ENCODE results near the gene POLA1.

The POLA1 gene

GRCh38 chrX:25016938-25017598, 323.4 kb downstream of the POLA1 start:
- Histone ChIP-seq H3K27me3 (ENCODE audit: insufficient read depth, low read length, poor library complexity) (peaks cover 46% of the 10 kb centered on the region), H3K4ac (ENCODE audit: low read depth, low read length) (no peak overlapping the region), H3K79me1 (ENCODE audit: low read length) (no peaks in the 10 kb centered on the region), H3K4me1 (ENCODE audit: control insufficient read depth, low read depth, low read length) (no peaks in the 10 kb centered on the region), H4K5ac (ENCODE audit: low read length) (no peak overlapping the region), H3K56ac (ENCODE audit: low read length) (no peak overlapping the region), H3K79me2 (ENCODE audit: control insufficient read depth, insufficient read depth, low read length) (no peaks in the 10 kb centered on the region), H3K36me3 (ENCODE audit: control insufficient read depth, insufficient read depth, low read length) (no peaks in the 10 kb centered on the region), H2BK15ac (replicated peaks; ENCODE audit: low read depth) (no peak overlapping the region), H3K18ac (ENCODE audit: low read length) (no peak overlapping the region), H2AK5ac (ENCODE audit: low read length) (no peak overlapping the region), H3K4me3 (ENCODE audit: low read length) (no peak overlapping the region), H2BK5ac (ENCODE audit: low read length) (no peak overlapping the region), H3K27ac (ENCODE audit: low read depth, low read length) (no peak overlapping the region), H3K9ac (ENCODE audit: low read length) (no peak overlapping the region), H3K4me2 (ENCODE audit: low read length) (no peak overlapping the region), H4K8ac (ENCODE audit: low read depth, low read length) (no peak overlapping the region), H3K23ac (ENCODE audit: low read length) (no peak overlapping the region), H2BK120ac (ENCODE audit: low read depth, low read length) (no peak overlapping the region)
- no CpG with 5 or more reads among the region's 17 CpGs for WGBS (ENCODE audit: extremely low coverage, insufficient coverage, low lambda C conversion rate)
- DNase-seq = peak; percentile 39

GRCh38 chrX:25017667-25018247, 324.0 kb downstream of the POLA1 start:
- peak overlapping the region; percentile 5 for H3K18ac ChIP-seq (ENCODE audit: low read length)
- no peak overlapping the region for H3K4ac ChIP-seq (ENCODE audit: low read depth, low read length)
- no peak overlapping the region for H4K8ac ChIP-seq (ENCODE audit: low read depth, low read length)
- no peaks in the 10 kb centered on the region for H3K79me2 ChIP-seq (ENCODE audit: control insufficient read depth, insufficient read depth, low read length)
- no CpG with 5 or more reads among the region's 32 CpGs for WGBS (ENCODE audit: extremely low coverage, insufficient coverage, low lambda C conversion rate)
- no peaks in the 10 kb centered on the region for H3K4me1 ChIP-seq (ENCODE audit: control insufficient read depth, low read depth, low read length)
- no peak overlapping the region for H3K56ac ChIP-seq (ENCODE audit: low read length)
- no peak overlapping the region for H3K4me3 ChIP-seq (ENCODE audit: low read length)
- no peak overlapping the region for H3K4me2 ChIP-seq (ENCODE audit: low read length)
- no peak overlapping the region for H2AK5ac ChIP-seq (ENCODE audit: low read length)
- H3K36me3 ChIP-seq (ENCODE audit: control insufficient read depth, insufficient read depth, low read length) = no peaks in the 10 kb centered on the region
- no peaks in the 10 kb centered on the region for H3K79me1 ChIP-seq (ENCODE audit: low read length)
- H2BK5ac ChIP-seq (ENCODE audit: low read length) = no peak overlapping the region
- H3K23ac ChIP-seq (ENCODE audit: low read length) = no peak overlapping the region
- no peak overlapping the region for H3K27ac ChIP-seq (ENCODE audit: low read depth, low read length)
- H4K5ac ChIP-seq (ENCODE audit: low read length) = no peak overlapping the region
- no peak overlapping the region for H2BK15ac ChIP-seq (replicated peaks; ENCODE audit: low read depth)
- H3K9ac ChIP-seq (ENCODE audit: low read length) = no peak overlapping the region
- peak; percentile 28 for DNase-seq
- peaks cover 48% of the 10 kb centered on the region for H3K27me3 ChIP-seq (ENCODE audit: insufficient read depth, low read length, poor library complexity)
- H2BK120ac ChIP-seq (ENCODE audit: low read depth, low read length) = no peak overlapping the region

DNA sequence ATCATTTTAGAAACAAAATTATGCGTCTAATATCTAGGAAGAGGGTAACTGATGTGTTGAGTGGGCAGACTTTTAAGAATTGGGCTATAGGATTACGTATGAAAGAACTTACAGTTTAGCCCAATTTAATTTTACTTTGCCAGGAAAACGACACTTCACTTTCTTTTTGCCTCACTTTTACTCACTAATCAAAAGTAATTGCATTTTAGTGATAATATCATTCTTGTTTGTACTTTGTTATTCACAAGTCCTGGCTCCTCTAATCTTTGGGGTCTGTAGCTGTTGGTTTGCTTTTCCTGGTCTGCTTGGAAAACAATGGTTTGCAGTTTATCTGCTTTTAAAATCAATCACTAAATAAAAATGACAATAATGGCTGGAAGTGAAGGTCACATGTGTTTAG, 325.0 kb downstream of the POLA1 start:
- Histone ChIP-seq H4K5ac (ENCODE audit: low read length) (no peak overlapping the region), H4K8ac (ENCODE audit: low read depth, low read length) (no peak overlapping the region), H3K4me2 (ENCODE audit: low read length) (no peak overlapping the region), H3K4me1 (ENCODE audit: control insufficient read depth, low read depth, low read length) (no peaks in the 10 kb centered on the region), H3K4ac (ENCODE audit: low read depth, low read length) (no peak overlapping the region), H2BK120ac (ENCODE audit: low read depth, low read length) (no peak overlapping the region), H3K23ac (ENCODE audit: low read length) (no peak overlapping the region), H3K56ac (ENCODE audit: low read length) (no peak overlapping the region), H3K36me3 (ENCODE audit: control insufficient read depth, insufficient read depth, low read length) (no peaks in the 10 kb centered on the region), H3K4me3 (ENCODE audit: low read length) (no peak overlapping the region), H3K18ac (ENCODE audit: low read length) (no peak overlapping the region), H2BK5ac (ENCODE audit: low read length) (no peak overlapping the region), H3K27me3 (ENCODE audit: insufficient read depth, low read length, poor library complexity) (peaks cover 47% of the 10 kb centered on the region), H3K79me1 (ENCODE audit: low read length) (no peaks in the 10 kb centered on the region), H2BK15ac (replicated peaks; ENCODE audit: low read depth) (no peak overlapping the region), H3K27ac (ENCODE audit: low read depth, low read length) (no peak overlapping the region), H2AK5ac (ENCODE audit: low read length) (no peak overlapping the region), H3K9ac (ENCODE audit: low read length) (no peak overlapping the region), H3K79me2 (ENCODE audit: control insufficient read depth, insufficient read depth, low read length) (no peaks in the 10 kb centered on the region)
- no peak for DNase-seq
- WGBS (ENCODE audit: extremely low coverage, insufficient coverage, low lambda C conversion rate) = no CpG with 5 or more reads among the region's 3 CpGs

- no peak overlapping the region for H2BK5ac ChIP-seq (ENCODE audit: low read length)
- no CpG with 5 or more reads among the region's 22 CpGs for WGBS (ENCODE audit: extremely low coverage, insufficient coverage, low lambda C conversion rate)
- H2BK120ac ChIP-seq (ENCODE audit: low read depth, low read length) = no peak overlapping the region
- H3K36me3 ChIP-seq (ENCODE audit: control insufficient read depth, insufficient read depth, low read length) = no peaks in the 10 kb centered on the region
- no peak overlapping the region for H3K56ac ChIP-seq (ENCODE audit: low read length)
- H3K23ac ChIP-seq (ENCODE audit: low read length) = no peak overlapping the region
- H3K79me1 ChIP-seq (ENCODE audit: low read length) = no peaks in the 10 kb centered on the region
- H3K9ac ChIP-seq (ENCODE audit: low read length) = no peak overlapping the region
- no peak overlapping the region for H4K8ac ChIP-seq (ENCODE audit: low read depth, low read length)
- H4K5ac ChIP-seq (ENCODE audit: low read length) = no peak overlapping the region
- peaks cover 39% of the 10 kb centered on the region for H3K27me3 ChIP-seq (ENCODE audit: insufficient read depth, low read length, poor library complexity)
- H2BK15ac ChIP-seq (replicated peaks; ENCODE audit: low read depth) = no peak overlapping the region
- H3K18ac ChIP-seq (ENCODE audit: low read length) = no peak overlapping the region
- H3K4me3 ChIP-seq (ENCODE audit: low read length) = no peak overlapping the region
- no peak overlapping the region for H2AK5ac ChIP-seq (ENCODE audit: low read length)
- no peak overlapping the region for H3K4me2 ChIP-seq (ENCODE audit: low read length)
- no peak overlapping the region for H3K27ac ChIP-seq (ENCODE audit: low read depth, low read length)
- DNase-seq = peak; percentile 21
- no peaks in the 10 kb centered on the region for H3K79me2 ChIP-seq (ENCODE audit: control insufficient read depth, insufficient read depth, low read length)
- no peak overlapping the region for H3K4ac ChIP-seq (ENCODE audit: low read depth, low read length)
- H3K4me1 ChIP-seq (ENCODE audit: control insufficient read depth, low read depth, low read length) = no peaks in the 10 kb centered on the region
Measured at GRCh38 chrX:25019707-25020390, 326.1 kb downstream of the POLA1 start.

DNA sequence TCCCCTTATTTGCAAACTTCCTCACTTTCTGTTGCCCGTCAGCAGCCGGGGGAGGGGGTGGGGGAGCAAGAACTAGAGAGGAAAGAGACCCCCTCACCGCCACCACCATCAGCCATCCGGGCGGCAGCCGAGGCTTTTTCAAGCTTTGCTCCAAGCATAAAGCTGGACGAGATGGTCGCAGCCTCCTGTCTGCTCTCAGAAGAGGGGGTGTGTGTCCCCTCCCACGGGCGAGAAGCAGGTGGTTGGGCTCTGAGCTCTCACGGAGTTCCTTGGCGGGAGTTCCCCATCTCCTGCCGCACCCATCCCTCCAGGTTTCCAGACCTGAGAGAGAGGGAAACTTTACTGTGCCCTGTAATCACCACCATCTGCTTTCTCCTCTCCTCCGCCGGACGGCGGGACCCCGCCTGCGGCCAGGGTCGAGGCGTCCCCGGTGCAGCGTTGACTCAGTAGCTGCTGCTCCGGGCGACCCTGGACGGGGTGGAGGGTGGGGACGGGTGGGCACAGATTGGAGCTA, 326.7 kb downstream of the POLA1 start:
- WGBS (ENCODE audit: extremely low coverage, insufficient coverage, low lambda C conversion rate) = no CpG with 5 or more reads among the region's 27 CpGs
- Histone ChIP-seq H3K27me3 (ENCODE audit: insufficient read depth, low read length, poor library complexity) (peaks cover 33% of the 10 kb centered on the region), H3K4me3 (ENCODE audit: low read length) (no peak overlapping the region)

More for the DNA sequence above, 326.7 kb downstream of the POLA1 start:
- no peak overlapping the region for H3K23ac ChIP-seq (ENCODE audit: low read length)
- H3K27ac ChIP-seq (ENCODE audit: low read depth, low read length) = no peak overlapping the region
- no peak overlapping the region for H2AK5ac ChIP-seq (ENCODE audit: low read length)
- H3K4me1 ChIP-seq (ENCODE audit: control insufficient read depth, low read depth, low read length) = no peaks in the 10 kb centered on the region
- no peak overlapping the region for H3K4ac ChIP-seq (ENCODE audit: low read depth, low read length)
- H3K4me2 ChIP-seq (ENCODE audit: low read length) = peak overlapping the region; percentile 36
- H3K79me2 ChIP-seq (ENCODE audit: control insufficient read depth, insufficient read depth, low read length) = no peaks in the 10 kb centered on the region
- no peak overlapping the region for H2BK5ac ChIP-seq (ENCODE audit: low read length)
- H3K56ac ChIP-seq (ENCODE audit: low read length) = no peak overlapping the region
- H4K8ac ChIP-seq (ENCODE audit: low read depth, low read length) = no peak overlapping the region
- no peaks in the 10 kb centered on the region for H3K36me3 ChIP-seq (ENCODE audit: control insufficient read depth, insufficient read depth, low read length)
- no peak overlapping the region for H4K5ac ChIP-seq (ENCODE audit: low read length)
- no peak for DNase-seq
- H2BK15ac ChIP-seq (replicated peaks; ENCODE audit: low read depth) = no peak overlapping the region
- no peak overlapping the region for H3K18ac ChIP-seq (ENCODE audit: low read length)
- no peak overlapping the region for H3K9ac ChIP-seq (ENCODE audit: low read length)
- no peak overlapping the region for H2BK120ac ChIP-seq (ENCODE audit: low read depth, low read length)
- no peaks in the 10 kb centered on the region for H3K79me1 ChIP-seq (ENCODE audit: low read length)
